HG02852 (cell line): ENCODE measurements around the gene ZNF816.
"Not testable (repeated sequence)": the region's sequence is repeated elsewhere in the genome, so short reads cannot be mapped to it uniquely, and the experiment has no call there.

Source experiments
- ATAC-seq: cut with Tn5 transposase; IDR thresholded peaks from one replicate; pipeline ENCODE4 v1.9.1; 2021; ENCODE audit warnings: mild to moderate bottlenecking, moderate library complexity; ENCODE audit not compliant: unreplicated experiment

The ZNF816 gene

GRCh38 chr19:52936151-52936953, 26.3 kb downstream of the ZNF816 start:
- no peak for ATAC-seq

- ATAC-seq: no peak
These were observed 27.2 kb downstream of the ZNF816 start for GRCh38 chr19:52935434-52935833.

- not testable (repeated sequence) for ATAC-seq
These were observed 38.0 kb downstream of the ZNF816 start for GRCh38 chr19:52924641-52925040.

- ATAC-seq: no peak
These were observed 38.7 kb downstream of the ZNF816 start for GRCh38 chr19:52923778-52924593.

GRCh38 chr19:52922841-52923777, 39.6 kb downstream of the ZNF816 start, which contains the start of gene ZNF888:
Gene ZNF888 (minus strand): TSS chr19:52923428. CDS start chr19:52917873, 5,555 bp downstream.
- ATAC-seq: peak; percentile 90

GRCh38 chr19:52917531-52917930, 45.1 kb downstream of the ZNF816 start:
- ATAC-seq: no peak

- ATAC-seq: no peak
These were observed 52.0 kb downstream of the ZNF816 start for GRCh38 chr19:52910648-52911047.

- ATAC-seq: not testable (repeated sequence)
These were observed 58.5 kb downstream of the ZNF816 start for GRCh38 chr19:52904052-52904780.

- ATAC-seq: no peak
These were observed 60.8 kb downstream of the ZNF816 start for GRCh38 chr19:52901842-52902241.
